LHCN-M2 (cell line): Measurements from ENCODE around the gene DNAAF3. TPM values are rescaled to one million over a fixed set of nuclear protein-coding genes. Genes with fewer than 3 reads are reported as not detected.
A peak's percentile ranks its signal among the peaks of the same experiment; 100 is the strongest.
"Not testable (repeated sequence)": the region's sequence is repeated elsewhere in the genome, so short reads cannot be mapped to it uniquely, and the experiment has no call there.

Source experiments
- DNase-seq: peaks from one replicate; pipeline ENCODE4 v3.0.0-alpha.2; 2012; ENCODE audit warnings: low read depth
- polyA plus RNA-seq: library from polyadenylated mRNA; unstranded; fragments of >200 nt; gene quantifications from one replicate; pipeline ENCODE4 v1.2.1, GENCODE V29; 2012; ENCODE audit warnings: missing spikeins
- total RNA-seq: library from RNA; depleted of rRNA; stranded (reverse); fragments of >200 nt; gene quantifications from 2 replicates; pipeline ENCODE4 v1.2.3, GENCODE V29; 2014; rRNA removed

Gene DNAAF3
- 0.90 and 1.3 TPM in 2 replicates for total RNA-seq
- polyA plus RNA-seq: 0.52 TPM

DNA sequence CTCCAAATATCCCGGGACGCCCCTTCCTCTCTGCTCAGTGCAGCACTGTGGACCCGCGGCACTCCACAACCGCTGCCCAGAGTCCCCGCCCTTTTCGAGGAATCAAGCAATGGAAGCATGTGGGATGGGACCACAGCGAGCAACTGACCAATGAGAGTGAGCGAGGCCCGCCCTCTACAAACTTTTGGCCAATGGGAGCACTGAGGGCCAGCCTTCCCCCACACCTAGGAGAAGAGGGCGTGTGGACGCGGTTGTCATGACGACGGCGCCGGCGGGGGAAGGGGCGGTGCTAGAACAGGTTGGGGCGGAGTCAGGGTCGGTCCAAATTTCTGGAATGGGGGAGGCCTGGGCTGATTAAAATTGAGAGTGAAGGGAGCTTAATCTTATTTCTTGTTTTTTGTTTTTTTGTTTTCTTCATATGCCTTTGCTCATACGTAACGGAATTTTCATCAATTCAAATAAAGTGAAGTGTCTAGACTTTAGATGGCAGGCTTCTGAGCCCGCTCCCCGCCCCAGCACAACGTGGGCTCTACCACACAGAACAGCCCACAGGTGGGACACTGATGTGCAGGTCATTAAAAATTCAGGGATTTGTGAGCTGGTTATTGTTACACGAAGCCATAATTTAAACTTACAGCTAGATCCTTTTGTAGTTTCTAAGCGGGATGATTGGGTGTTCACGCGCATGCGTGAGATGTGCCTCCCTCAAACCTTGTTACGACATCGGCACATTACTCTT lies at the start of gene DNAAF3:
Gene DNAAF3 (minus strand): TSS at position 84 of the 739 bp plus-strand sequence. CDS start 200 bp downstream, outside the sequence.
- DNase-seq: peak; percentile 97

DNA sequence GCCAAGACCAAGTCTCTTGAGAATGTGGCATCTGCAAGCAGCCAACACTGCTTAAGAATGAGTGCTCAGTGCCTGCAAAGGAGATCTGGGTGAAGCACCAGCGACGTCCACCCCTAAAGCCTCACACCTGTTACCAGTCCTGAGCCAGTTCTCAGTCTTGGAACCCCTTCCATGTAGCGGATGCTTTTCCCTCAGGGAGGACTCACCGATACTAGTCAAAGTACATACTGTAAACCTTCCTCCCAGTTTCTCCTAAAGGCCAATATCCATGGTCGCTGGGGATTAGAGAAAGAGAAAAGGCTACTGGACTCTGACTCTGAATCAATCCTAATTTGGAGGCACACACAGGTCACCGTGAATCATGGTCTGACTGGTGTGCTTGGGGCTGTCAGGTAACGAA lies 47.1 kb upstream of the DNAAF3 start:
- no peak for DNase-seq

DNA sequence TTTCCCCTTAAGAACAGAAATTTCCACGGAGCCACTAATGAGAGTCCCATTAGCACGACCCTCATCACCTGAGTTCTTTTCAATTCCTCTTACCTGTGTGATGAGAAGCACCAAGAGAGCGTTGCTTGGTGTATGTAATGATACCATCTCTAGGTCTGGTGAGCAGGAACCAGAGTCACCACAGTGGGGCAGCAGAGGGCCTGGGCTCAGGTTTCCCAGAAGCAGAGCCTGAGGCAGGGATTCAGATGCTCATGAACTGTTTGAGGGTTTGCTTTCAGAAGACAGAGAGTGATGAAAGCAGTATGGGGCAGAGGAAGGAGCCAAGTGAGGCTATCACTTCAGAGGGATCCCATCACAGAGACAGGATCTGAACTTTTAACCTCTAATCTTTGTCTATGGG lies 46.0 kb upstream of the DNAAF3 start:
- no peak for DNase-seq

DNA sequence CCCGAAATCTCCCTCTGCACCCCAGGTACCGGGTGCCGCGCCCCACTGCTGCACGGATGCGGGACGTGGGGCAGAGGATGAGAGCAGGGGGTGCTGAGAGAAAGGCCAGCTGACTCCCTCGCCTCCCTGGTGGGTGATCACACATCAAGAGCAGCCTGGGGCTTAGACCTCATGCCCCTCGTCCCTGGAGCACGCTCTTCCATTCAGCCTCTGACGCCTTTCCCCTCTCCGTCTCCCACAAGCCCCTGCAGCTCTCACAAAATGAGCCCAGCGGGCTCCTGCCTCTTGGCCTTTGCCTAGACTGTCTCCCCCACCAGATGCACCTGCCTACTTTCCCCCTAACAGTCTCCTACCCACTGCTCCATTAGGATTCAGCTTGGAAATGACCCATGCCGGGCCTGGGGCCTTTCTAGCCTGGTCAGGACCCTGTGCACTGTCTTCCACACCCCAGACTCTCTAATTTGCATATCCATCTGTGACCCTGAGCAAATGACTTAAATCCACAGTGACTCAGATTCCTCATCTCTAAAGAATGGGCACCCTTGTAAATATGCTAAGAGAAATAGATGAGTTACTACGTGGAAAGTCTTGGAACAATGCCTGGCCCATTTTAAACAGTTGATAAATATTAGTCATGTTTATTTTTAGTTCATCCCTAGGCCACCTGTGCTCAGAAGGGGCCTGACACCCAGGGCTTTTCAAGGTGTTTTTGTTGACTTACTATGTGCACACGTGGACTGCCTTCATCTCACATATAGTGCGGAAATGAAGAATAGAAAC lies 43.5 kb upstream of the DNAAF3 start:
- peak; percentile 87 for DNase-seq

DNA sequence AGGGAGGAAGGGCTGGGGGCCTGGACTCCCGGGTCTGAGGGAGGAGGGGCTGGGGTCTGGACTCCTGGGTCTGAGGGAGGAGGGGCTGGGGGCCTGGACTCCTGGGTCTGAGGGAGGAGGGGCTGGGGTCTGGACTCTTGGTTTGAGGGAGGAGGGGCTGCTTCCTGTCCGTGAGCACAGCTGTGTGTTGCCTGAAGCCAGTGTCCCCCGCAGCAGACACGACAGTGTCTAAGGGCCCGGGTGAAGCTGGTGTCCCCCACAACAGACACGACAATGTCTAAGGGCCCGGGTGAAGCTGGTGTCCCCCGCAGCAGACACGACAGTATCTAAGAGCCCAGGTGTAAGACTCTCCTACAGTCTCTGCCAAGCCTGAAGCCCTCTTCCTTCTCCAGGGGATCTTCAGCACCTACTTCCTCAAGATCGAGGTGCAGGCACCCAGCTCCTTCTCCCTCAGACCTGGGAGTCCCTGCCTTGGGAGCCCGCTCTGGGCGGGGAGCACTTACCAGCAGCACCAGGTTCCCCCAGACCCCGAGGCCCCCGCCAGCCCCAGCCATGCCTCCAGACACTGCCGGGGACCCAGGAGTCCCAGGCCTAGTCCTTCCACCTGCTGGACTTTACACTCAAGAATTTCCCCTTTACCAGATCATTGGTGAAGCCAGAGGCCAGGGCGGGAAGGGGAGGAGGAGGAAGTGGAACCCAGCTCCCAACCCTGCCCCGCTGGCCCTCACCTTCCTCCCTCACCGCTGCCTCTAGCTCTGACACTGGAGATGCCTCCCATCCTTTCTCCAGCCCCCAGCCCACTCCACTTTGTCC lies 42.7 kb upstream of the DNAAF3 start, which contains the start of gene PTPRH:
Gene PTPRH (minus strand): TSS at position 622 of the 813 bp plus-strand sequence. CDS start 68 bp downstream, at position 554.
- DNase-seq: no peak

DNA sequence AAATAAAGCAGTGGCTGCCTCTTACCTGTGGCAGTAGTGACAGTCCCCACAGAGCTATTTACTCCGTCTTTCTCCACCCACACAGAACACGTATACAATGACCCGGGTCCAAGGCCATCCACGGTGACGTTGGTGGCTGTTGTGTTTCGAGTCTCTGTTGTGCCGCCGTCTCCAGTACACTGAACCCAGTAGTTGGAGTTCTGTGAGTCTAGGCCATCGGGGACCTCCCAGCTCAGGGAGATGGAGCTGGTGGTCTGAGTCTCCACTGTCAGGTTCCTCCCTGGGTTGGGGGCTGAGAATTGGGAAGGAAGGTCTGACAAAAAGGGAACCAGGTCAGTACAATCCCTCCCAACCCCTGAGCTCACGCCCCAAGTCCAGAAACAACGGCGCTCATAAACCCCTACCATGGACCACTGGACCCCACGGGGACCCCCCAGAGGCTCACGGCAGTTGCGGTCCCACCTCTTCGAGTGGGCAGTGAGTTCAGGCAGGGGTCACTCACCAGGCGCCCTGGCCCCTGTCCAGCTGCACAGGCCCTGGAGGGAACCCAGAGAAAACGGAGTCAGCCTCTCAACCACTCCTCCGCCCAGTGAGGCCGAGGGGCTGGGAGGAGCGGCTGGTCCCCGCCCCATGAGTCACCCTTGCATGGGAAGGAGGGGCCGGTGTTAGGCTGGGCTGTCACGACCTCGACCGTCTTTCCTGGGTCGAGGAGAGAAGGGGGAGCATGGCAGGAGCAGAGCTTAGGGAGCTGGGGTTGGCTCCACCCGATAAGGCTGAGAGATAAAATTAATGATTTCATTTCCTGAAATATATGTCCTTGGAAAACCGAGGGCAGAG lies 40.5 kb upstream of the DNAAF3 start:
- peak; percentile 81 for DNase-seq

DNA sequence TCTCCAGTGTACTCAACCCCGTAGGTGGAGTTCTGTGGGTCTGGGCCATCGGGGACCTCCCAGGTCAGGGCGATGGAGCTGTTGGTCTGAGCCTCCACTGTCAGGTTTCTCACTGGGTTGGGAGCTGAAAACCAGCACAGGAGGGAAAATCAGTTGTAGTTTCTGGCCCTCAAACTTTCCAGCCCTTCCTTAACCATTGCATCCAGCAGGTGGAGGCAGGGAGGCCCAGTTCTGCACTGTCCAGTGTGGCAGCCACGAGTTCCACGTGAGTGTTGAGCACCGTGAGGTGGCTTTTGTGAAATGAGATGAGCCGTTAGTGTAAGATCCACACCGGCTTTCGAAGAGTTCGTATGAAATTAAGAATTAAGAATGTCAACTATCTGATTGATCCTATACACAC lies 35.8 kb upstream of the DNAAF3 start:
- not testable (repeated sequence) for DNase-seq

DNA sequence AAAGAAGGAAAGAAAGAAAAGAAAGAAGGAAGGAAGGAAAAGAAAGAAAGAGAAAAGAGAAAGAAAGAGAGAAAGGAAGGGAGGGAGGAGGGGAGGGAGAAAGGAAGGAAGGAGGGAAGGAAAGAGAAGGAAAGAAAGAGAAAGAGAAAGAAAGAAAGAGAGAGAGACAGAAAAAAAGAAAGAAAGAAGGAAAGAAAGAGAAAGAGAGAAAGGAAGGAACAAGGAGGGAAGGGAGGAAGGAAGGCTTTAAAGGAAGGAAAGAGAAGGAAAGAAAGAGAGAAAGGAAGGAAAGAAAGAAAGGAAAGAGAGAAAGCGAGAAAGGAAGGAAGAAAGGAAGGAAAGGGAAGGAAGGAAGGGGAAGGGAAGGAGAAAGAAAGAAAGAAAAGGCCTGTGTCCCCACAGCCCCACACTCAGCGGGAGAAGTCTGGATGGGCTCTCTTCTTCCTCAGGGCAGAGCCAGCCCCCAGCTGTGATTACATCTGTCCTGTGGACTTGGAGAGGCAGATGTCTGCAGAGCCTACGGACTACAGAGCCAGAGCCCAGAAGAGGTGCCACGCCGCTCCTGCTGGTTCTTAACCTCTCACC lies 33.3 kb upstream of the DNAAF3 start:
- no peak for DNase-seq

DNA sequence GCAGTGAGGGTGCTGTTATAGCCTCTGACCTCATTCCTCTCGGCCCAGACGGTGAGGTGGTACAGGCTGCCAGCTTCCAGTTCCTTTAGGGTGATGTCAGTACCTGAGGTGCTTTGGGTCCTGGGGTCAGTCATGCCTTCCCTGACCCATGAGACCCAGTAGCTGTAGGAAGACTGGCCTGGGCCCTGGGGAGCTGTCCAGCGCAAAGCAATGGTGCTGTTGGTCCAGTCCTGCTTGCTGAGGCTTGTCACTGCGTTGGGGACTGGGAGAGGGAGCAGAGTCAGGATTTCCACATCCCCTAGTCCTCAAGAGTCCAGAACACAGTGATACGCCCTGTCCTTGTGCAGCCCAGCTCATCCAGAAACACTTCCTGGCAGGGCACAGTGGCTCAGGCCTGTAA lies 32.2 kb upstream of the DNAAF3 start:
- DNase-seq: no peak

DNA sequence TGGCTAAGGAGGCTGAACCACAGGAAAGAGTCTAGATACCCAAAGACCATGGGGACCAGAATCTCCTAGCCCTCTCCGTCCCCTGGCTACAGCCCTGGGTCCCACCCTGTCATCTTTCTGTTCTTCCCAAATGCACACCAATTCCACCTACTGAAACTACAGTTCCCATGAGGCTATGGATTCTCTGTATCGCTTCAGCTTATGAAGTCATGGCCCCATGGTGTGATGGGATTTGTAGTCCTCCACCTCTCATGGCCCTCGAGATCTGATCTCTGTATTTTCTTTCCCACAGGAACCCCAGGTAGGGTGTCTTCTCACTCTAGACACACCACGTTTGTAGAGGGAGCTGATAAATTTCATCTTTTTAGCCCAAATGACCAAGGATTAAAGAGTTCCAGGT lies 31.1 kb upstream of the DNAAF3 start:
- no peak for DNase-seq

DNA sequence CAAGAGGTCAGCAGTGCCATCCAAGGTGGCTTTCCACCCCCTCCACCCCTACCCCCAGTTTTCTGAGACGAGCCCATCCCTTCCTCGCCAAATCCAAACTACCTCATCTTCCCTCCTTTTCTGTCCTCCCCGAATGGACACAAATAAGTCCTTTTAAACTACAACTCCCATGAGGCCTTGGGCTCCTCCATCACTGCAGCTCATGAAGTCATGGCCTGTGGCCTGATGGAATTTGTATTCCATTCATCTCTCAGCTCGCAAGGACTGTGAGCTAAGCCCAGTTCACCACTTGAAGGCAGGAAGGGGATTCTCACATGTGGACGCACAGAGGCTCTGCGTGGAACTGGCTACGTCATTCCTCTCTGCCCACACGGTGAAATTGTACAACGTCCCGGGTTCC lies 30.4 kb upstream of the DNAAF3 start:
- DNase-seq: no peak

DNA sequence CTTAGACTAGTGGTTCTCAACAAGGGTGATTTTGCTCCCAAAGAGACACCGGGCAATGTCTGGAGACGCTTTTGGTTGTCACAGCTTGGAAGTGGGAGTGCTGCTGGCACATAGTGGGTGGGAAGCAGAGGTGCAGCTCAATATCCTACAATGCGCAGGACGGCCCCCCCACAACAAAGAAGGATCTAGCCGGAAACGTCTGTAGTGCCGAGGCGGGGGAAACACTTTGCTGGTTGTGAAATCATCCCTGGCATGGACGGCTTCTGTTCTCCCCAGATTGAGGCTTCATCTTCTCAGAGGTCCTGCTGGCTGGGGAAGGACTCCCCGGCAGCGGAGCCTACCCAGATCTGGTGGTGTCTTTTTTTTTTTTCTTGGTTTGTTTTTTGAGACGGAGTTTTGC lies 27.1 kb upstream of the DNAAF3 start:
- DNase-seq: no peak

DNA sequence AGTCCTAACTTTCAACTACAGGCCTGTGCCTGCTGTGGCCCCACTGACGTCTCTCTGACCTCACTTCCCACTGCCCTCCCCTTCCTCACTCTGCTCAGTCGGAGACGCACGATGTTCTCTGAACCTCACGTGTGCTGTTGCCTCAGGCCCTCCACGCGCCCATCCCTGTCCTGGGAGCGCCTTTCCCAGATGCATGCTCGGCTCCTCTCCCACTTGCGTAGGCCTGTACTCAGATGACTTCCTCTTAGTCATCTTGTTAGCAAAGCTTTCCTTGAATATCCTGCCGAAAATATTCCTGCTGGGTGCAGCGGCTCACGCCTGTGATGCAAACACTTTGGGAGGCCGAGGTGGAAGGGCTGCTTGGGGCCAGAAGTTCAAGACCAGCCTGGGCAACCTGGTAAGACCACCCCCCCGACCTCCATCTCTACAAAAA lies 23.0 kb upstream of the DNAAF3 start:
- DNase-seq: peak; percentile 75

DNA sequence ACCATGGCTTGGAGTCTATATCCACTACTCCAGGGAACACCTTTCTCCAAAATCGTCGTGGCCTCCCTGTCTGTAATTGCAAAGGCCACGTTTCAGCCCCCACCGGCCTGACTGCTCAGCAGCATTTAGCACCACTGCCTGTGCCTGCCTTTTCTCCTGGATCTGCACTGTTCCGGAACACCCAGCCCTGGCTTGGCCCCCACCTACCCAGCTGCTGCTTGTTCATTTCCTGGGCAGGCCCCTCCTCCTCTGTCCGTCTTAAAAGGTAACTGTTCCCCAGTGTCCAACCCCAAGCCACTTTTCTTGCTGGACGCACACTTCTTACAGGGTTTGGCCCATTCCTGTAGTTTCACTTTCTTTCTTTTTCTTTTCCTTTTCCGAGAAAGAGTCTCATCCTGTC lies 22.2 kb upstream of the DNAAF3 start:
- no peak for DNase-seq

DNA sequence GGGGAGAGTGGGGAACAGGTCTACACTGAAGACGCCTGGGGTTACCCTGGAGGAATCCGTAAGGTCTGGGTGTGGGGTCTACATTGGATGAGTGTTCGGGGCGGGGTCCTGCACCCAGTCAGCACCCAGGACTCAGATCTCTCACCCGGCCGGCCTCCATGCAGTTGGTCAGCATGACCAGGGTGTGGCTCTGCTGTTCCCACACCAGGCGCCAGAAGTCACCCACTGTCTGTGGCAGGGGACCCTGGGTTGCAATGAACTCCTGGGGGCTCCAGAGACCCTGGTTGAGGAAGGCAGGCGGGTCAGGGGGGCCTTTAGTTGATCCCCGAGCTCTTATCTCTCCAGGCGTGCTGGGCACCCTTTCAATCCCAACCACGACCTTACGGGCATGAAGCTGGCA lies 19.7 kb upstream of the DNAAF3 start:
- DNase-seq: no peak

DNA sequence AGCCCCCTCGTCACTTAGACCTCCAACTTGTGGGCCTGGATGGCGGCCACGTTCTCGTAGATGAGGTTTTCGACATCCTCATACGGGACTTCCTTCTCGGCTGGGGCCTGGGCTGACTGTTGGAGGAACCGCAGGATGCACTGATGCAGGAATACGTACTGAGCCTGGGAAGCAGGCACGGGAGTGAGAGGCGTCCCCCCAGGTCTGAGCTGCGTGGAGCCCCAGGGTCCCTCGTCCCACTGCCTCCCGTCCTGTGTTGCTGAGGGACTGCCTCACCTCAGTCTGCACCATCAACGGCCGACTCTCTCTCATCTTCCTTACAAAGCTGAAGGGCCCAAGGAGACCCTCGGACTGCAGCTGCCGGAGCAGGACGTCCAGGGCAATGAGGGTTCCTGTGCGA lies 15.3 kb upstream of the DNAAF3 start:
- DNase-seq: no peak

DNA sequence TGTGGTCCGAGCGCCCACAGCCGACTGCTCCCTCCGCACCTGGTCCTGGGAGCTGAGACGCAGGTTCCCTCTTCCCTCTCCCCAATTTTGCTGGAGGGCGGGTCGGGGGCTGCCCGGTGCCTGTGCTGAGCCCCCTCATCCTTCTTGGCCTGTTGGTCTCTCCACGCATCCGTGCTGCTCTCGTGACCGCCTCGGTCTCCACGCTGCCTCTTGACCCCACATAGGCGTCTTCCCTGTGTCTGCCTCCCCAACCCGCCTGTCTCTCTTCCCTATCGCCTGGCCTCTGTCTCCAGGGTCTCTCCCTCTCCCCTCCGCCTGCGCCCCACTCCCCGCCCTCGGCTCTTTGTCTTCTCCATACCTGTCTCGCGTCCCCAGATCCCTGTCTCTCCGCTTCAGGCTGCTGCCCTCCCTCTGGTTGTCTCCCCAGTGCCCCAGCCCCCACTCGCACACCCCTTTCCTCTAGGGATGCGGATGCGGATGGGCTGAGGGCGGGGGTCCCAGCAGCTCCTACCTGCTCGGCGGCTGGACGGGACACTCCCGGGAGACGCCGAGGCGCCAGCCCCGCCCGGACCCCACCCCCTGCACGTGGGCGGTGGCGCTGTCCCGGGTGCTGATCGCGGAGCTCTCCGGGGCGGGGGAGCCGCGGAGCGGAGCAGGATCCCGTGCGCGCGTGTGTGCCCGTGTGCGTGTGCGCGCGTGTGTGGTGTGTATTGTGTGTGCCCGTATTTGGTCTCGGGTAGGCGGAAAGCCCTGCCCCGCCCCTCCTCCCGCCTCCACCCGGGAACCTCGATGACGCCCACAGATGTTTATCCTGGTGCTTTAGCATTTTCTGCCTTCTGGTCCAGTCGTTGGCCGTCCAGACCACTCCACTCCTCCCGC lies 13.4 kb upstream of the DNAAF3 start, which contains the start of gene SYT5:
Gene SYT5 (minus strand): TSS at position 684 of the 879 bp plus-strand sequence. CDS start 1,248 bp downstream, outside the sequence.
- DNase-seq: no peak

DNA sequence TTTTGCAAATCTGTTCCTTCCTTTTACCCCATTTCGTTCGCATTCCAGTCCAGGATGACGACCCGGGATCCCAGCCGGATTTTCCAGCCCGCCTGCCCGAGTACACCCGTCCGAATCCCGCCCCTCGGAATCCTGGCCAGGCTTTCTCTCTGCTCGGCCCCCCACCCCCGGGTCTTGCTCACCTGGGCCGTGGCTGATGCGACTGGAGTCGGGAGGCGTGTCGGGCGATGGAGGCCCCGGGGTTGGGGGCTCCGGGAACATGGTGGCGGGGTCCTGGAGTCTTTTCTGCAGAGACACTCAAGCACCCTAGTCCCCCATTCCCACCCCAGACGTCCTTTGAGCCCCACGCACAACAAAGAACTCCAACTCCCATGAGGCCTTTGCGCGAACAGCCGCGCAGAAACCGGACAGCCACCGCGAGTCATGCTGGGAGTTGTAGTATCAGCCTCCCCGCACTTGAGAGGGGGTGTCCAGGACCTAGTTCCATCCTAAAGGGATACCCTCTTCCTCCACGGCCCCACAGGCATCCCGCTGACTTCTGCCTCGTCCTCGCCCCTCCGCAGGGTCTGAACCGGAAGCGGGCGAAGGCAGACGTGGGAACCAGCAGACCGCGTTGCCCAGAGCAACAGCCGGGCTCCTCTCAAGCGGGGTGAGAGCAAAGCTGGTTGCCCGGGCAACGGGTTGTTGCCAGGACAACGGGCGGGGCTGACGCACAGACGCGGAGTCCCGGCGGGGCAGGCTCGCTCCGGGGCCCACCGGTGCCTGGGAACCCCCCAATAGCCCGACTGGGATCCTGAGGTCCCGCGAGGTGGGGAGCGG lies 12.6 kb upstream of the DNAAF3 start:
- peak; percentile 79 for DNase-seq

DNA sequence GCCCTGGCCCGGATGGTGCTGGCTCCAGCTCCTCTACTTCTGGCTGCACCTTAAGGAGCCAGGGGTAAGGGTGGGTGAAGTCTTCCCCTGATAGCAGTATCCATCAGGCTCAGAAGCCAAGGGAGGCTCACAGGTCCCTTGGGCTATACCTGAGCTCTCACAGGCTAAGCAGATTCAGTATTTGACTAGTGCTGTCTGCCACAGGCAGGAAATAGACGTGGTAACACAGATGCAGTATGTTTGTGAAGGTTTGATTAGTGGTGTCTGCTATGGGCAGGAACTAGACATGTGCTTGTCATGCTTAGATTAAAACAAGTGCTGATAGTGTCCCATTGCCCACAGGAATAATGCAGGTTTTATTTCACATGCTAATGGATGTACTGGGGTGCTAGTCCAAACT lies 9.7 kb upstream of the DNAAF3 start:
- no peak for DNase-seq
